ENCODE data around the gene ZBTB7A.
"Not testable (repeated sequence)": the region's sequence is repeated elsewhere in the genome, so short reads cannot be mapped to it uniquely, and the experiment has no call there.

ZBTB7A gene

DNA sequence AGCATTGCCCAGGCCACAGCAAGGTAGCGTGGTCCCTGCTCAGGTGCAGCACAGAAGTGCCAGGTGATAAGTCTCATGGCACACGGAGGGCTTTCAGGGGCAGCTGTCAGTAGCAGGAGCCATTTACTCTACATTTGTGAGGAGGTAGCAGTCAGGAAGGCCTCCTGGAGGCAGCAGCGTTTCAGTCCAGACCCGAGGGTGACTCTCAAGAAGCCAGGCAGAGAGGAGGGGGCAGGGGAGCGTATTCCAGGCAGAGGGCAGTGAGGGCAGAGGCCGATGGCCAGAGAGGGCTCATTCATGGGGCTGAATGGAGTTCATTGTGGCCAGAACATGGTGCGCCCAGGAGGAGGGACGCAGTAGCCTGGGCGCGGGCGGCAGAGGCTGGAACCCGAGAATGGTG lies 50.2 kb downstream of the ZBTB7A start:
- no peak for DNase-seq (ENCODE audit: low spot score)

DNA sequence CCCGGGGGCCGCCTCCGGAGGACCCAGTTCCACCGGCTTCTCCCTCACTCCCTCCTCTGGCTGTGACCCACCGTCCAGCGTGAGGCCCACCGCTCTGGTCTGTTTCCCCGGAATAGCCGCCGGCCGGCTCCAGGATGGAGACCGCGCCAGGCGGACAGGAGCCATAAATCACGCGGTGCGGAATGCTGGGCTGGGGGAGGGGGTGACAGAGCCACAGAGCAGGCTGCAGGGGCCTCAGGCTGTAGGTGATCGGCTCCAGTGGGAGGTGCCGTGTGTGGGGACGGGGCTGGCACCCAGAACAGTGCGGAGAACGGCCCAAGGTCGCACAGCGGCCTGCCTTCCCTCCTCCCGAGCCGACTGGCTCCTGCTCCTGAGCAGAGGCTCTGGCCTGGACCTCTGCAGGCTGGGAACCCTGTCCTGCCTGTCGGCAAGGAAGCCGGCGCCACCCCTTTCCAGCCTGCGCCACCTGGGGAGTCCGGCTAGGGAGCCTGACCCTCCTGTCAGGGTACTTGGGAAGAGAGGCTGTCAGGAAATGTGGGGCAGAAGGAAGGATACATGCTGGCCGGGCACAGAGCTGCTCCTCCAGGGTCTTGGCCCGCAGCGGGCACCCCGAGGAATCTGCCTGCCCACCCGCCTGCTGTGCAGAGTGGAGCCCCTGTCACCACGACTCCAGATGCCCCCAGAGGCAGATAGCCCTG lies 50.8 kb downstream of the ZBTB7A start:
- no peak for DNase-seq (ENCODE audit: low spot score)

- DNase-seq (ENCODE audit: low spot score), result peak; percentile 23
Observed at GRCh38 chr19:4014541-4015491, 51.9 kb downstream of the ZBTB7A start.

DNA sequence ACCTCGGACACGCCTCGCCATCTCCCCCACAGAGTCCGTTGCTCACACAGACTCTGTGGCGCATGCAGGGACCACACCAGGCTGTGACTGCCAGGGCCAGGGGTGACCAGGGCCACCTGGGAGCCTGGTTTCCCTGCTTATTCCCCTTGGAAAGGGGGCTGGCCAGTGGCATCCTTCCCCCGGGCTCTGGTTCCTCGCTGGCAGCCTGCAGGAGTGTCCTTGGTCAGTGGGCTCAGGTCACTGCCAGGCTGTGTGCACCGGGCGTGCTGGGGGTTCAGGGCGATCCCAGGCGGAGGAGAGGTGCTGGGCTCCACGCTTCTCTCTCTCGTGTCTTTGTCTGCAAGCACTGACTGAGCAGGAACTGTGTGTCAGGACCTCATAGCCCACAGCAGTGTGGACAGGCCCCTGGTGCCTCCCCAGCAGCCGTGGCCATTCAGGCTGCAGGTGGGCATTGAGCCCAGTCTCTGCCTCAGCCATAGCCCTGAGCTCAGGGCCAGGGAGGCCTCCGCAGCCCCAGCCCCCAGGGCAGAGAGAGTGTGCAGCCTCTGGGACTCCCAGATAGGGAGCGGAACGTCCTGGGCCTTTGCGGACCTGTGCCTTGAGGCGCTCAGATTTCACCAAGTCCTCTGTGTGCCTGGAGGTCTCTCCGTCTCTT lies 52.7 kb downstream of the ZBTB7A start:
- DNase-seq (ENCODE audit: low spot score), result no peak

DNA sequence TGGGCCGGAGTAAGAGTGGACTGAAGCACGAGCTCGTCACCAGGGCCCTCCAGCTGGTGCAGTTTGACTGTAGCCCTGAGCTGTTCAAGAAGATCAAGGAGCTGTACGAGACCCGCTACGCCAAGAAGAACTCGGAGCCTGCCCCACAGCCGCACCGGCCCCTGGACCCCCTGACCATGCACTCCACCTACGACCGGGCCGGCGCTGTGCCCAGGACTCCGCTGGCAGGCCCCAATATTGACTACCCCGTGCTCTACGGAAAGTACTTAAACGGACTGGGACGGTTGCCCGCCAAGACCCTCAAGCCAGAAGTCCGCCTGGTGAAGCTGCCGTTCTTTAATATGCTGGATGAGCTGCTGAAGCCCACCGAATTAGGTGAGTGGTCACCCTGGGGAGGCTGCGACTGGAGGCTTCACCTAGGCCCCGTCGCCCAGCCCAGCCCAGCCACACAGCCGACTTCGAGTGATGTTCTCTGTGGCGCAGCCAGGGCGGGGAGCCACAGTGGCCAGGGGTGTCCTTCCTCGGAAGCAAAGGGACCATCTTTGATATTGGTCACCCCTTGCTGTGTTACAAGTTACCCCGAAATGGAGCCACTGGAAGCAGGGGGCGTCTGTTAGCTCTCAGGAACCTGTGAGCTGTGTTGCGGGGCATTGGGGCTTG lies 53.6 kb downstream of the ZBTB7A start:
- DNase-seq (ENCODE audit: low spot score), result no peak

DNA sequence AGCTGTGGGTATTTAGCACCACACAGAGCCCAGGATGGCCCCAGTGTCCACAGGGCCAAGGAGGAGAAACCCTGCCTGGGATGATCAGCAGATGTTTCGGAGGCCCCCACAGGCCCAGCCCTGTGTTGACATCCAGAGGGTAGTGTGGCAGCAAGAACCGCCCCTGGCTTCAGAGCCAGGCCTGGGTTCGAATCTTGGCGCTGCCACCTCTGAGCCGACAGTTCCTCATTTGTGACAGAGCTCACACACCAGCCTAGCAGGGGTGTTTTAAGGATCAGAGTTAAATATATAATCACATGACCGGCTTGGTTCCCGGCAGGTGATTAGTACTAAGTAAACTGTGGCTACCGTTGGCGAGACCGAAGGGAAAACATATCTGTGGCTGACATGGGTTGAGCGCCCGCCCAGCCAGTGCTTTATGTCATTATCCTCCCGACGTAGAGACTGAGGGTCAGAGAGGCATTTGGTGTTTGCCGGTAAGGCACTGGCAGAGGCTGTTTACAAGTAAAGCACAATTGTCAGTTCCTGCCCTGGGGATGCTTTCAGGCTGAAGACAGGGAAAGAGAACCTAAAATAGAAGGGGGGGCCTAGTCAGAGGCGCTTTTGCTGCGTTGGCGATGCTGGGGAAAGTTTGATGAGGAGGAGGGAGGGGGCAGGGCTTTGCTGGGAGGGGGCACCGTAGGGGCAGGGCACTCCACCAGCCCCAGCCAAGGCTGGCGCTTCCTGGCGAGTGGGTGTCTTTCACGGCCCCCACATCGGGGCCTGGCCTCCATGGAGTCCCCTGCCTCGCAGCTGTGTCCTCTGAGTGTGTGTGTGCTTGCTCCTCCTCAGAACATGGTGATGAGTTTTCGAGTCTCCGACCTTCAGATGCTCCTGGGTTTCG lies 54.4 kb downstream of the ZBTB7A start:
- no peak for DNase-seq (ENCODE audit: low spot score)

GRCh38 chr19:4011430-4011829 lies 55.3 kb downstream of the ZBTB7A start:
- DNase-seq (ENCODE audit: low spot score), result not testable (repeated sequence)

DNA sequence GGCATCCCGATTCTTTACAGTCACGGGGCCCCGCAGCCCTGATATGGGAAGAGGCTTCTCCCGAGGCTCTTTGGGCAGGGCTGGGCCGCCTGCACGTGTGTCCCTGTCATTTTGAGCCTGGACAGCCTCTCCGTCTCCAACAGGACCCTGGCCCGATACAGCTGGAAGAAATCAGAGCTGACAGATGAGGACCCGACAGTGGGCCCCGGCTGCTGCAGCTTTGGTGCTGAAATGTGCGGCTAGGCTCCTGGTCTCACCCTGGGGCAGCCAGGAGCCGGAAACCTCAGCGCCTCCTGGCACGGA lies 55.9 kb downstream of the ZBTB7A start:
- DNase-seq (ENCODE audit: low spot score), result no peak

DNA sequence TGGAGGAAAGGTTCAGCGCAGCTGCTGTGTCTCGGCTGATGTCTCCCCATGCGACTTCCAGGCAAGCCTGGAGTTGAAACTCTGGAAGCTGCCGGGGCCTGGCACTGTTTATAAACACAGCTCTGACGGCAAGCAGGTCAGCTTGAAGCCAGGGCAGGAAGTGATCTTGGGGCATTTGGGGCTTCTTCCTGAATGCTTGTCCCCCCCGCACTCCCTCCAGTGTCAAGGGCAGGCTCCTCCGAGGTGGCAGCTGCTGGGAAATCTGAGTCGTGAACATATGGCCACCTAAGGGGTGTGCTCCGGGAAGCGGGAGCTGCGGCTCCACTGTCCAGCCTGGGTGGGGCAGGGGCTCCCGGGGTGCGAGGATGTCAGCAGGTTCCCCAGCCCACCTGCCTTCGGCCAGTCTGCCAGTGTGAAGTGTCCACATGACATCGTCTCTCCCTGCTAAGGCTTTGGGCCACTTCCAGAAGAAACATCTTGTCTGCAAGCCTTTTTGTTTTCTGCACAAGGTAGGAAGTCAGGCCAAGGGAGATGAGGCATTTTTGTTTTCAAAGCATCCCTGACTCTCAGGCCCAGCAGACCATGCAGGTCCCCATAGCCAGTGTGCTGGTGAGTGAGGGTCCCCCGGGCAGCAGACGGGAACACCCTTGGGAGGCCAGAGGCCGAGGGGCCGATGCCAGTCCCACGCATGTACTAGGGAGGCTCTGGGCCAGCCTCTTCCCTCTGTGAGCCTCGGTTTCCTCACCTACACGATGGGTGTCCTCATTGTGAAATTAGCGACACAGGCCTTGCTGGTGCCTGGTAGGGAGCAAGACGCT lies 56.5 kb downstream of the ZBTB7A start:
- no peak for DNase-seq (ENCODE audit: low spot score)

GRCh38 chr19:4007836-4008539 lies 58.7 kb downstream of the ZBTB7A start:
- no peak for DNase-seq (ENCODE audit: low spot score)

DNA sequence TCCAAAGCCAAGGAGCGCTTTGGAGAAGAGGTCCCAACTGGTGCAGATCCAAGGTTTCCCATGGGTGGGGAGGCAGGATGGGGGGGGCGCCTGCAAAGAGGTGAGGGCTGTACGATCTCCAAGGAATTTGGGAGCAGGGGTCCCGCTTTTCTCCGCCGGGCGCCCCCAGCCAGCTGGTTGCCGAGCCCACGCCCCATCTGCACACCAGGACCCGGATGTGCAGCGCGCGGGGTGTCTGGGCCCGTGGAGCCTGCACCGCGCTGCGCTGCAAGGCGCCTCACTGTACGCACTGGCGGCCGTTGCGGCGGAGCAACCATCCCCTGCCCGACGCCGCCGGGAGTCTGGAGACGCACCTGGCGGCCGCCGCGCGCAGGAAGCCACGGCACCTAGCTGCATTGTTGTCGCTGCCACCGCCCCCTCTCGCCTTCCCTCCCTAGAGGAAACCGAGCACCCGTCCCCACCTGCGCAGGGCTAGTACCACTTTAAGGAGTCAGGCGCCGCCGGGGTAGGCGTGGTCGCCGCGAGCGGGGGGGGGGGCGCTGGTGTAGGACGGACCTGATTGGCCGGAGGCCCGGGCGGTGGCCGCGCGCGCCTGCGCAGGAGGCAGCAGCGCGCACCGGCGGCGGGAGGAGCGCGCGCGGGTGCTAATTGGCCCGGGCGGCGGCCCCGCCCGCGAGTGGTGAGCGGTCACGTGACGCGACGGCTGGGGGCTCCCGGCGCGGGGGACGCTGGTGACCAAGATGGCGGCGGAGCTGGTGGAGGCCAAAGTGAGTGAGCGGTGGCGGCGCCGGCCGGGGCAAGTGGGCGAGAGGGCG lies 59.5 kb downstream of the ZBTB7A start, which contains the start of gene PIAS4:
PIAS4 (plus strand) TSS at position 716 of the 815 bp plus-strand sequence; CDS start at position 741, 25 bp downstream.
- peak; percentile 95 for DNase-seq (ENCODE audit: low spot score)

- not testable (repeated sequence) for DNase-seq (ENCODE audit: low spot score)
Observed at GRCh38 chr19:4005436-4005835, 61.3 kb downstream of the ZBTB7A start.

DNA sequence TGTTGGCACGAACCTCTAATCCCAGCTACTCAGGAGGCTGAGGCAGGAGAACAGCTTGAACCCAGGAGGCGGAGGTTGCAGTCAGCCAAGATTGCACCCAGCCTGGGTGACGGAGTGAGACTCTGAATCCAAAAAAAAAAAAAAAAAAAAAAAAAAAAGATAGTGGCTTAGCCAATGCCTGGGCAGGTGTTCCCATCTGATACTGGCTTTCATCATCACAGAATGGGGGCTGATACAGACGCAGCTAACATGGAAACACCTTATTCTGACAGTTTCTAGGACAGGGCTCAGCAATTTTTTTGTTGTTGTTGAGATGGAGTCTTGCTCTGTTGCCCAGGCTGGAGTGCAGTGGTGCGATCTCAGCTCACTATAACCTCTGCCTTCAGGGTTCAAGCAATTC lies 65.9 kb downstream of the ZBTB7A start:
- not testable (repeated sequence) for DNase-seq (ENCODE audit: low spot score)

GRCh38 chr19:3998667-3999412 lies 67.9 kb downstream of the ZBTB7A start:
- DNase-seq (ENCODE audit: low spot score), result not testable (repeated sequence)

- no peak for DNase-seq (ENCODE audit: low spot score)
Observed at GRCh38 chr19:3995607-3996006, 71.1 kb downstream of the ZBTB7A start.
